HG02943 (cell line): ENCODE results near the gene GRHL3.

Source experiments
- ATAC-seq: cut with Tn5 transposase; IDR thresholded peaks from one replicate; pipeline ENCODE4 v1.9.1; 2021; ENCODE audit warnings: mild to moderate bottlenecking, low read depth, moderate library complexity; ENCODE audit not compliant: unreplicated experiment

Gene GRHL3

DNA sequence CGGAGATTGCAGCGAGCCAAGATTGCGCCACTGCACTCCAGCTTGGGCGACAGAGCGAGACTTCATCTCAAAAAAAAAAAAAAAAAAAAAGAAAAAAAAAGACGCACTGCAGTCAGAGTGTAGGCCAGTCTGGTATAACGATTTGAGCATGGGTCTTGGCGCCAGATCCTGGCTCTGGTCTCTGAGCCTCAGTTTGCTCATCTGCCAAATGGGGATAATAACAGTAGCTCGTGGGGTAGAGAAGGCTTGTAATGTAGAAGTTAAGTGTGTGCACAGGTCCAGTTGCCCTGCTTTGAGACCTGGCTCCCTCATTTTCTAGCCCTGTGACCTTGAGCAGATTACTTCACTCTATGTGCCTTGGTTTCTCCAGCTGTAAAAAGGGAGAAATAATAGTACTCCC lies 26.3 kb upstream of the GRHL3 start:
- no peak for ATAC-seq

DNA sequence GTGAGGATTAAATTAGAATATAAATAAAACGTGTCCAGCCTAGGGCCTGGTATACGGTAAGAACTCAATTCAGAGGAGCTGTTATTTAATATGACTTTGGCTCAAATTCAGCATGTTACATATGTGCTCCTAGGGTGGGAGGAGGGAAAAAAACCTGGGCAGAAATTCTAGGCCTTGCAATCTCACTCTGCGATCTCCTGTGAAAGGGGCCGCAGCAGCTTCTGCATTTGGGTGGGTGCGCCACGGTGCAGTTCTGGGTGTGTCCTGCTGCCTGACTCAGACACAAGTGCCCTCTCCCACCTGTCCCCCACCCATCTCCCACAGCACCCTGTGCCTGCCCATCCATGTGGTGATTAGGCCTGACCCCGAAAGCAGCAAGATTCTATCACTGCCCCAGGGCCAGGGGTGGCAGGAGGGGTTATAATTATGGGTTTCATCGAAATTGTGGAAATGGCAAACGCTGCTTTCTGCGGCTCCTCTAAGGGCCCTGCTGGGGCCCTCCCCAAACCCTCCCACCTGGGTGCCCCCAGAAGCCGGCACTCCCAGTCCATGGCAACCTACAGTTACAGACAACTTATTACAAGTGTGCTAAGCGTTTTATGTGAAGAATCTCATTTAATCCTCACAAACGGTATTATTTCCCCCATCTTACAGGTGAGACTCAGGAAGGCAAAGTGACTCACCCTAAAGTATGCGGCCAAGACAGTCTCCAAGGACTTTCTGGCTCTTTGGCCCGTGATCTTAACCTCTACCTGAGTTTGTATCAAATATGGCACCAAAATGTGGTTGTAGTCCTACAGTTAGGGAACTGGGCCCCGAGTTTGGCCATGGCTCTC lies 25.5 kb upstream of the GRHL3 start:
- ATAC-seq, result no peak

- no peak for ATAC-seq
These were observed 24.9 kb upstream of the GRHL3 start for GRCh38 chr1:24294228-24294672.

- no peak for ATAC-seq
These were observed 24.3 kb upstream of the GRHL3 start for GRCh38 chr1:24294716-24295371.

DNA sequence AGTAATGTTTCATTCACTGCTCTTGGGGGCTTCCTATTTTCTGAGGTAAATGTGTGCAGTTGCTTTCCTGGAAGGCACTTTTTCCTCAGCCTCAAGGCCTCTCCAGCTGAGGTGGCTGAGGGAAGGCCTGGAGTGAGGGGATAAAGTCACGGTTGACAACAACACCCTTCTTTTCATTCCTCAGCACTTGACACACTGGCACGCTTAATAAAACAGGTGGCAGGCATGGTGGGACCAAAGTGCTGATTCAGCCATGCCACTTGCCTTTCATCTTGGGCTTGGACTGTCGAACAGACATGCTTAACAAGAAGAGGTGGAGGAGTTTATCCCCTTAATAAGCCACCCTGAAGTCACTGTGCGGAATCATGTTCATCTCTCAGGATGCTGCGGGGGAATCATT lies 23.6 kb upstream of the GRHL3 start:
- ATAC-seq, result no peak

DNA sequence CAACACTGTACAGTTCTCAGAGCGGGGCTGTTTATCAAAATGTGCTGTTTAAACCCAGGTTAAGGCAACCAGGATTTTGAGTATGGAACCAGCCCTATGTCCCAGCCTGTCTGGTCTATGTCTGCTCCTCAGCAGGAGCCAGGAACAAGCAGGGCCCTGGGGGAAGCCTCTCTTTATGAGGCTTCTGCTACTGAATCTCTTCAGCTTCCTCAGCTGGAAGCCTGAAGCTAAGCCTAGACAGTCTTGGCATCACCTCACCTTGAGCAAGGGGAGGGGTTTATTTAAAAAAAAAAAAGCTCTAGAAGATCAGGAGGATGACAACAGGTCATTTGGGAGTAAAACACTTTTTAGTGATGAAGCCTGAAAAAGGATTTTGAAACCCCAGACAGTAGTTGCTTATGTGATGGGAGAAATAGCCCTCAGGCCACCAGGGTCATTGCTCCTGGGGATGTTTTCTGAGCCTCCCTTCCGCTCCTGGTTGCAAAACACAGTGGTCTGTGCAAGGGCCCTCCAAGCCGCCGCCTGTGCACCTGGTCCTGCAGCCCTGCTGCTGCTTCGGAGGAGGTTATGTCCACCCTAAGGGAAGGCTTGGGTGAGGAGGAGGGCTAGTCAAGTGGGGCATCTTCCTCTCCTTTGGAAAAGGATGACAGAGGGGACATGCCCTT lies 21.8 kb upstream of the GRHL3 start:
- ATAC-seq, result no peak

- ATAC-seq, result no peak
These were observed 21.3 kb upstream of the GRHL3 start for GRCh38 chr1:24297852-24298232.

GRCh38 chr1:24298606-24299005 lies 20.6 kb upstream of the GRHL3 start:
- ATAC-seq, result no peak

GRCh38 chr1:24299901-24300300 lies 19.3 kb upstream of the GRHL3 start:
- no peak for ATAC-seq

DNA sequence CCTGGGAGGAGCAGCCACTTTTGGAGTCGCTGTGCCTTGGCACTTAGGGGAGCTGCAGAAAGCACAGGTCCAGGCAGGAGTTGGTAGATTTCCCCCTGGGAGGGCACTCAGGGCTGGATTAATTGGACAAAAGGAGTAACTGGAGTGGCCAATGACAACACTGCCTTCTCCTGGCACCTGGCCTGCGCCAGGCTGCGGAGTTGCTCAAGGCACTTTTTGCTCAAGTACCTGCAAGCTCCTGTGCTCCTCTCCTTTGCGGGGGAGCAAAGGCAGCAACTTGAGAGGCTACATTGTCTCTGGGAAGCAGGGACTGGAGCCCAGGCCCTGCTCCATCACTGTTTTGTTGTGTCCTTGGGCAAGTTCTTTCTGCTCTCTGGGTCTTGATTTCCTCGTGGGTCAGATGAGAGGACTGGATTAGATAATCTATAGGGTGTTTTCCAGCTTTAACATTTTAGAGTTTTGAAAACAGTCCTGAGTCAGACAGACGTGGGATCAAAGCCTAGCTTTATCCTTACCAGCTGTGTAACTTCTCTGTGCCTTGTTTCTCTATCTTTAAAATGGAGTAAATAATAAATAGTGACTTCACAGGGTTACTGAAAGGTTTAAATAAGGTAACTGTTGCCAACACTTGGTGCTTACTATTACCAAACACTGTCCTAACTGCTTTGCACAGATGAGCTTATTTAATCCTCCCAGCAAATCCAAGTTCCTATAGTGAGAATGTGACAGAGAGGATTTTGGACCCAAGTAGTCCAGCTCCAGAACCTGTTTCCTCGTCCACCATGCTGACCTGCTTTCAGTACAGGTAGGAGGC lies 18.0 kb upstream of the GRHL3 start:
- ATAC-seq, result no peak

GRCh38 chr1:24301785-24302175 lies 17.4 kb upstream of the GRHL3 start:
- no peak for ATAC-seq

DNA sequence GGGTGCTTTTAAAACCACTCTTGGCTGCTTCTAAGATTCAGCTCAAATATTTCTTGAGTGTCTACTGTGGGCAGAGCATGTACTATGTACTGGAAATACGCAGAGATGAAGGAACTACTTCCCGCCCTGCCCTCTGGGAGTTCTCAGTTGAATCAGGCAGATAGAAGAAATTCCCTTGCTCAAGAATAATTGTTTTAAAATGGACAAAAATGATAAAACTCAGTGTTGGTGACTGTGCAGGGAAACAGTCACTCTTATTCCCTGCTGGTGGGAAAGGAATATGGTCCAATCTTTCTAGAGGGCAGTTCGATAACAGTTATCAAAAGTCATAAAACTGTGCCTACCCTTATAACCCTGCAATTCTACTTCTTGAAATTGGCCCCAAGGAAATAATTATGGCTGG lies 16.9 kb upstream of the GRHL3 start:
- no peak for ATAC-seq

- ATAC-seq, result no peak
These were observed 15.6 kb upstream of the GRHL3 start for GRCh38 chr1:24303600-24303999.

- no peak for ATAC-seq
These were observed 14.4 kb upstream of the GRHL3 start for GRCh38 chr1:24304763-24305162.

GRCh38 chr1:24308365-24309015 lies 10.7 kb upstream of the GRHL3 start:
- no peak for ATAC-seq

- no peak for ATAC-seq
These were observed 9.2 kb upstream of the GRHL3 start for GRCh38 chr1:24309762-24310485.

- ATAC-seq, result no peak
These were observed 7.9 kb upstream of the GRHL3 start for GRCh38 chr1:24311234-24311633.

DNA sequence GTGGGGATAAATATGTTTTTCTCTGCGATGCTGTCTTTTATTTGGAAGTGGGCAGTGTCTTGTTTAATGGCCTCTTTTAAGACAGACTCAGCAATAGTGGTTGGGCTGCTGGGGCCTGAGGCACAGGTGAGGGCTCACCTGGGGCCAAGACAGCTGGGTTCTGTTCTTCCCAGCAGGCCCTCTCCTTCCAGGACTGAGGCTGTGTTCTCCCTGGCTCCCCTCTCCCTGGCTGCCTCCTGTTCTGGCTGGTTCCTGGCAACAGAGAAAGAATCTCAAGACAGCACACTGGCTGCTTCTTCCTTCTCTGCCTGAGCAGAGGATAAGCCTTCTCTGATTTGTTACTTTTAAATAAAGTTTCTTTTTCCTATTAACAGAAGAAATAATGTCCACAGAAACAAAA lies 7.4 kb upstream of the GRHL3 start:
- ATAC-seq, result no peak

DNA sequence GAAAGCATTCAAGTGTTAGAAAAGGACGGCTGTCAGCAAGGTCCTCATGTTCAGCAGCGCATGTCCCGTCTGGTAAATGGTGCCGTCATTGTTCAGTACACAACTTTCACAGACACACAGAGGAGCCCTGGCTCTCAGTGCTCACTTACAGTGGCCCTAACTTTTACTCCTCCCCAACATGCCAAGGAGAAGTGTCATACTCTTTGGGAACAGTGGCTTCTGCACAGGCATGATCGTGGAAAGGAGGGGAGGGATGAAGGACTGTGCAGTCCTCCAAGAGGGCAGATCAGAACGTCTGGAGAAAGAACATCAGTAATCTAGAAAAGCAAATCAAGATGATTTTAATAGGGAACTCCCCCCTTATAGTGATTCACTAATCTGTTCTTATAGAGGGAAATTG lies 3.8 kb upstream of the GRHL3 start:
- ATAC-seq, result no peak

- ATAC-seq, result no peak
These were observed 2.5 kb upstream of the GRHL3 start for GRCh38 chr1:24316645-24317044.
